Pancreas (tissue), 10 donors: ENCODE data around the gene TNFAIP3. TPM values are rescaled to one million over a fixed set of nuclear protein-coding genes. Genes with fewer than 3 reads are reported as not detected.
A peak's percentile ranks its signal among the peaks of the same experiment; 100 is the strongest.

ENCODE experiments used
- ATAC-seq, 4 donors: fragments of 200-7000 bp; cut with Tn5 transposase; one replicate each; pipeline versions ENCODE4 v1.8.0 to v1.9.1; 2020; ENCODE audit warnings: mild to moderate bottlenecking in 4 of 4, moderate library complexity in 4 of 4
- DNase-seq, 6 donors: peaks; one replicate each; pipeline ENCODE4 v3.0.0-alpha.2; 2020
- FAIRE-seq: peaks from 2 replicates; lab custom pipeline; 2012; peaks lifted over from hg19 to GRCh38; lab: Jason Lieb, UNC
- H3K27ac ChIP-seq, 4 donors: fragments of 200-600 bp; sonication (generic); 1 replicate in 3 of 4; 2 replicates in 1 of 4; pipeline versions ENCODE4 v1.5.0 to v1.8.0; 2020
- H3K27me3 ChIP-seq, 4 donors: fragments of 200-600 bp; one replicate each; pipeline ENCODE4 v1.8.0; 2021
- H3K36me3 ChIP-seq, 3 donors: fragments of 200-600 bp; sonication (generic) in 1 of 3; one replicate each; pipeline versions ENCODE4 v1.5.0 to v1.8.0; 2020 to 2021
- H3K4me1 ChIP-seq, 3 donors: fragments of 200-600 bp; one replicate each; pipeline ENCODE4 v1.8.0; 2021
- H3K4me3 ChIP-seq, 4 donors: fragments of 200-600 bp; sonication (generic) in 2 of 4; one replicate each; pipeline versions ENCODE4 v1.5.0 to v1.8.0; 2020 to 2021
- H3K9me3 ChIP-seq, 4 donors: fragments of 200-600 bp; one replicate each; pipeline ENCODE4 v1.8.0; 2021
- WGBS, 2 donors: extraction: QIAGEN DNeasy Blood & Tissue Kit; methylation state at CpG; one replicate each; pipeline ENCODE4 v1.1.7; 2013; 5-methylcytosine and 5-hydroxymethylcytosine counted together
- intact Hi-C, 3 donors: fragments of 100-400 bp; cut with DNase I; formaldehyde crosslinking; loops; one replicate each; pipeline versions ENCODE4 v1.11.1 to v1.14.2; 2022
- polyA plus RNA-seq, 2 donors: library from polyadenylated mRNA; stranded (reverse); fragments of 200-250 nt; gene quantifications; one replicate each; pipeline ENCODE4 v1.2.3, GENCODE V29; 2013
- total RNA-seq, 6 donors: library from RNA; stranded (reverse); fragmentation: NEBNext Ultra II Directional in 4 of 6; extraction: Animal tissue kit (Norgen Biotek cat#: 25700) in 4 of 6; gene quantifications; one replicate each; pipeline versions ENCODE4 v1.2.1 to v1.2.4, GENCODE V29; 2021 to 2023
- TF ChIP-seq, protein P1 (sequence below), 4 donors: fragments of 200-600 bp; sonication (generic) in 3 of 4; IDR thresholded peaks; one replicate each; pipeline versions ENCODE4 v1.5.0 to v1.8.0; 2021; ENCODE audit warnings: antibody characterized with exemption in 4 of 4
- donor health status: healthy with polysubstance abuse.
- donor health status: DM: no; HTN: no; CAD: no; lungs with moderate emphysema.
- donor health status: DM: no; HTN: no; CAD: no.
- donor health status: control.
- donor health status: control.
- donor health status: Bipolar disorder and iron deficiency.
- donor health status: DM: yes; HTN: yes; CAD: no.
- donor health status: DM: no; HTN: no; CAD: no.
- donor health status: DM: no; HTN: no; CAD: no.
- donor health status: DM: yes; HTN: yes; CAD: no.

The TNFAIP3 gene
- total and polyA plus RNA-seq, 8 donors = 9.3 to 59.2 (median 14.2) TPM

DNA sequence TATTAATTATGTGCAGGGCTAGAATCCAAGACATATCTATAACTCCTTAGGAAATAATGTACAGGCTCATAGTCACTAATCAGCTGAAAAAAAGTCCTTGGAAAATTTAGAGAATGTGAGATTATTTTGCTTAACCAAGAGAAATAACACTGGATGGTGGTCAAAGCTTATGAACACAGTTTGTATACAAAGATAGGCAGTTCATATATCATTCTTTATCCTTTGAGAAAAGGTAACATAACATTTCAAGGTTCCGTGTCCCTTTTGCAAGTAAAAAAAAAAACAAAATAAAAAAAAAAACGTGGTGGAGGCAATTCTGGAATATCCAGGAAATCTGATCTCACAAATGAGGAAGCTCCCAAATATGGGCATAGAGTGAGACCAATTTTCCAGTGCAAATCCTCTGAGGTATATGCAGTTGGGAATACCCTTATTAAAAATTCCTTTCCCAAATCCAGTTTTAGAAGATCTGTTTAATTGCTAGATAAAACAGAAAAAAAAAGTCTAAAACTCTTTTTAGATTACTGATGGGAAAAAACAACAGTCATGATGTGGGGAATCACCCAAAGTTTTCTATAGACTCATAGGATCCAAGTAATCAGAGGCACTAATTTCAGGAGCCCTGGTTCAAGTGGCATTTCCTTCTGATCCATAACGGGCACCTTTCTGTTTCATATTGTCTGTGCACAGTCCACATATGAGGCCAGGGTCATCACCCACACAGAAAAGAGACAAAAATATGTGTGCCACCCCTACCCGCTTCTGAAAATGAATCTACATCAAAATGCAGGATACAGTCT, 17.7 kb upstream of the TNFAIP3 start:
- DNase-seq (no peak), ATAC-seq (peak in 1 of 4 donors; percentile 34), FAIRE-seq (no peak)
- H3K27ac ChIP-seq = no peak overlapping the region
- no peaks in the 10 kb centered on the region for H3K27me3 ChIP-seq
- TF ChIP-seq, protein P1, sequence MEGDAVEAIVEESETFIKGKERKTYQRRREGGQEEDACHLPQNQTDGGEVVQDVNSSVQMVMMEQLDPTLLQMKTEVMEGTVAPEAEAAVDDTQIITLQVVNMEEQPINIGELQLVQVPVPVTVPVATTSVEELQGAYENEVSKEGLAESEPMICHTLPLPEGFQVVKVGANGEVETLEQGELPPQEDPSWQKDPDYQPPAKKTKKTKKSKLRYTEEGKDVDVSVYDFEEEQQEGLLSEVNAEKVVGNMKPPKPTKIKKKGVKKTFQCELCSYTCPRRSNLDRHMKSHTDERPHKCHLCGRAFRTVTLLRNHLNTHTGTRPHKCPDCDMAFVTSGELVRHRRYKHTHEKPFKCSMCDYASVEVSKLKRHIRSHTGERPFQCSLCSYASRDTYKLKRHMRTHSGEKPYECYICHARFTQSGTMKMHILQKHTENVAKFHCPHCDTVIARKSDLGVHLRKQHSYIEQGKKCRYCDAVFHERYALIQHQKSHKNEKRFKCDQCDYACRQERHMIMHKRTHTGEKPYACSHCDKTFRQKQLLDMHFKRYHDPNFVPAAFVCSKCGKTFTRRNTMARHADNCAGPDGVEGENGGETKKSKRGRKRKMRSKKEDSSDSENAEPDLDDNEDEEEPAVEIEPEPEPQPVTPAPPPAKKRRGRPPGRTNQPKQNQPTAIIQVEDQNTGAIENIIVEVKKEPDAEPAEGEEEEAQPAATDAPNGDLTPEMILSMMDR (IDR thresholded peaks at IDR 0.05) = no peak
- H3K36me3 ChIP-seq = no peaks in the 10 kb centered on the region
- no peaks in the 10 kb centered on the region for H3K9me3 ChIP-seq
- intact Hi-C loops = no loop called here
- no peak overlapping the region for H3K4me3 ChIP-seq
- no peaks in the 10 kb centered on the region for H3K4me1 ChIP-seq
- 47 to 59% methylated on average over 4 of the region's 4 CpGs for WGBS, 2 donors

DNA sequence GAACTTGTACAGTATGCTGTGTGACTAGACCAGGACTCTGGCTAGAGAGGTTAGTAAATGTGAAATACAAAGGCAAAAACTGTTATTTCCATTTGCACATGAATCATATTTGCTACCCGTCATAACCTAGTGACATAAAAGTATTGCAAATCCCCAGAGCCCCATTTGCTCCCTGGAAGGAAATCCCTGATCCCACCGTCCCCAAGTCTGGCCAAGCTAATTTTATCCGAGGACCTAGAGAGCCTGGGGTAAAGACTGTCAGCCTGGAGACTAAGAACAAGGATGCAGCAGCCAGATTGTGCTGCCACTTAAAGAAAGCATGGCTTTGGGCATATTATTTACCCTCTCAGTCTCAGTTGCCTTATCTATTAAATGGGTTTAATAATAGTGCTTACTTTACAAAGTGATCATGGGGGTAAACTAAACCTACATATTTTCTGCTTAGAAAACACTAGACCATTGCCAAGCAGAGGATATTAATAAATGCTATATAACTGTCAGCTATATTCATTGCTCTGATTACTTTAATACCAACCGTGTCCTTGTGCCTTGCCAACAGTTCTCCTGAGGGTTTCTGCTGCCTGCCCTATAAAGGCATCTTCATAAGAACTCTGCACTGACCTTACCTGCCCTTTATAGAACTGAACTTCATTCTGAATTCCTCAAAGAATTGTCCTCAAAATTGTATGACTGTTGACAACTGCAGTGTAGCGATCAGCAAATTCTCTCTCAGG, 16.9 kb upstream of the TNFAIP3 start:
- FAIRE-seq (no peak), DNase-seq (no peak), ATAC-seq (no peak)
- 75 to 80% methylated on average over 5 of the region's 5 CpGs for WGBS, 2 donors
- Histone ChIP-seq H3K27ac (no peak overlapping the region), H3K4me3 (no peak overlapping the region), H3K27me3 (no peaks in the 10 kb centered on the region), H3K36me3 (no peaks in the 10 kb centered on the region), H3K4me1 (no peaks in the 10 kb centered on the region), H3K9me3 (no peaks in the 10 kb centered on the region)
- TF ChIP-seq, protein P1 (IDR thresholded peaks at IDR 0.05) = no peak
- intact Hi-C loops = no loop called here

DNA sequence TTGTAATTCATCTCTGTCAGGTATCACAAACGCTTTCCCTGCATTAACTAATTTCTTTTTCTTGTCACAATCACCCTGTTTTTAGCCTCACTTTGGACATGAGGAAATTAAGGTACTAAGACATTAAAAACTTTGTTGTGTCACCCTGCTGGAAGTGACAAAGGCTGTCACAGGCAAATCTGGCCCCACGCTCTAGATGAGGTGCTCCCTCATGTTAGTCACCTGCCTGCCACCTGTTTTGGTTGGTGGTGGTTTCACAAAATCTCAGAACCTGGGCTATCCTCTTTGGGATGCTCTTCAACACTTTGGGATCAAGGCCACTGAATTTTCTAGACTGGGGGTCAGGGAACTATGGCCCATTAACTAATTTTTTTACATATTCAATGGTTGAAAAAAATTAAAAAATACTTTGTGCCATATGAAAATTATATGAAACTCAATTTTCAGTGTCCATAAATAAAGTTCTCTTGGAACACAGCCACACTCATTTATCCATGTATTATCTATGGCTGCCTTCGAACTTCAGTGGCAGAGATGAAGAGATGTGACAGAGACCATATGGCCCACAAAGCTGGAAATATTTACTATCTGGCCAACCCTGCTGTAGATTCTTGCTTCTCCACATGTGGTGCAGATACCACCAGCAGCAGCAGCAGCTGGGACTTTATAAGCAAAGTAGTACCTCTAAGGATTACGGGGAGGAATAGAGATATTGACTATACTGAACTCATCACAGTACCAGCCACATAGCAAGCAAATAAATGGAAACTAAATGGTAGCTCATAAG, 16.1 kb upstream of the TNFAIP3 start:
- ATAC-seq (no peak), FAIRE-seq (no peak), DNase-seq (no peak)
- 72 to 75% methylated on average over 4 of the region's 4 CpGs for WGBS, 2 donors
- H3K36me3 ChIP-seq = no peaks in the 10 kb centered on the region
- TF ChIP-seq, protein P1 (IDR thresholded peaks at IDR 0.05) = no peak
- H3K9me3 ChIP-seq = no peaks in the 10 kb centered on the region
- H3K27ac ChIP-seq = no peak overlapping the region
- H3K27me3 ChIP-seq = no peaks in the 10 kb centered on the region
- no peak overlapping the region for H3K4me3 ChIP-seq
- H3K4me1 ChIP-seq = no peaks in the 10 kb centered on the region
- intact Hi-C loops = no loop called here

DNA sequence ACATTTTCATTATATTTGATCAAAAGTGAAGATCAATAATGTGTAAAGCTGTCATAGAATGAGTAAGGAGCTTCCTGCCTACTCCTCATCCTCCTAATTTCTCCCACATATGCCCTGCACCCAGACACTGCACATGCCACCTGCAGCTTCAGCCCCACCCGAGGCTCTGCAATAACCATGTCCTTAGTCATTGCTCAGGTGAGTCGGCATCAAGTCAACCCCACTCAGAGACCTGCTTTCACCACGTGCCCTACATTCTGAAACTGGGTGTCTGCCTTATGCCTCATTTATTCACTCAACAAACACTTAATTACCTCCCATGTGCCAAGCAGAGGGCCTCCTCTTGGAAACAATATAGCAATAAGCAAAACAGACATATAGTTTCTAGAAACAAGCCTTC, 15.4 kb upstream of the TNFAIP3 start:
- no peak overlapping the region for H3K27ac ChIP-seq
- ATAC-seq = no peak
- no peaks in the 10 kb centered on the region for H3K27me3 ChIP-seq
- no peaks in the 10 kb centered on the region for H3K36me3 ChIP-seq
- DNase-seq = no peak
- 72 to 75% methylated on average over 3 of the region's 3 CpGs for WGBS, 2 donors
- no peaks in the 10 kb centered on the region for H3K9me3 ChIP-seq
- H3K4me3 ChIP-seq = no peak overlapping the region
- intact Hi-C loops = no loop called here
- TF ChIP-seq, protein P1 (IDR thresholded peaks at IDR 0.05) = no peak
- no peak for FAIRE-seq
- H3K4me1 ChIP-seq = no peaks in the 10 kb centered on the region
